GM19463 (cell line): Measurements from ENCODE around the gene CTTNBP2NL.
"Not testable (repeated sequence)": the region's sequence is repeated elsewhere in the genome, so short reads cannot be mapped to it uniquely, and the experiment has no call there.

Experiments used
- ATAC-seq: cut with Tn5 transposase; IDR thresholded peaks from one replicate; pipeline ENCODE4 v1.9.1; 2021; ENCODE audit warnings: mild to moderate bottlenecking, moderate library complexity; ENCODE audit not compliant: unreplicated experiment

Gene CTTNBP2NL

DNA sequence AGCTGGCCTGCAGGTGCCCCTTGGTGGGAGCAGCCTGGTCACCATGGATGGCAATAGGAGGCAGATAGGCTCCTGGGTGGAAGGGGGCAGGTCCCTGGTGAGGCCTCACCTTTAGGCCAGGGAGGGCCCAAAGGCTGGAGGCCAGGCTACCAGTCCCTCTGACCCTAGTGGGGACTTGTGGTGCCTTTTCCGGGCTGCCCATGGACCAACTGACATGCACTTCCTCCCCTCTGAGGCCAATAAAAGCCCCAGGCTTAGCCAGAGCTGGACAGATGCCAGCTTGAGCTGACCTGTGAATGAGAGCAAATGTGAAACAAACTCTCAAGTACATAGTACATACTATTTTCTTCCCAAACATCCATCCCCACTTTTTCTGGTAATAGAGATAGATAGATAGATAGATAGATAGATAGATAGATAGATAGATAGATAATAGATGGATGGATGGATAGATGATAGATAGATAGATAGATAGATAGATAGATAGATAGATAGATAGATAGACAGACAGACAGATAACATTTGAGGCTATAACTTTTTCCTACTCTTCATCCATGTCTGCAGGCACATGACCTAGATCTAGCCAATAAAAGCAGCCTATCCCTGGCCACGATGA, 9.2 kb upstream of the CTTNBP2NL start:
- no peak for ATAC-seq

- ATAC-seq, result no peak
Measured at GRCh38 chr1:112387807-112388206, 8.2 kb upstream of the CTTNBP2NL start.

GRCh38 chr1:112388436-112388835, 7.6 kb upstream of the CTTNBP2NL start:
- no peak for ATAC-seq

DNA sequence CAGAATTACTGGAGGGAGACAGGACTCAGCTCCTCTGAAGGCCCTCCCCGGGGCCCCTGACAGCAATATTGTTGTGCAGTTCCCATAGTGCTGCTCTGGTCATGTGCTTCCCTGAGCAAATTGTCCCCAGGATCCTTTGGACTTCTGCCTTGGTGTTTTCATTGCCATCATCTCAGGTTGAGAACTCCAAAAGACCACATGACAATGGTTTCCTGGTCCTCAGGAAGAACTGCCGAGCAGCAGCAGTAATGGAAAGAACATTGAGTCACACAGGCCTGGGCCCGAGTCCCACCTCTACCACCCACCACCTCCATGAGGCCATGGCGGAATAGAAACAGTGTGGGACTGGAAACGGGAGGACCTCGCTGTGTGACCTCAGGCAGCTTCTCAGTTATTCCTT, 6.3 kb upstream of the CTTNBP2NL start:
- no peak for ATAC-seq

GRCh38 chr1:112390335-112390734, 5.7 kb upstream of the CTTNBP2NL start:
- ATAC-seq, result not testable (repeated sequence)

DNA sequence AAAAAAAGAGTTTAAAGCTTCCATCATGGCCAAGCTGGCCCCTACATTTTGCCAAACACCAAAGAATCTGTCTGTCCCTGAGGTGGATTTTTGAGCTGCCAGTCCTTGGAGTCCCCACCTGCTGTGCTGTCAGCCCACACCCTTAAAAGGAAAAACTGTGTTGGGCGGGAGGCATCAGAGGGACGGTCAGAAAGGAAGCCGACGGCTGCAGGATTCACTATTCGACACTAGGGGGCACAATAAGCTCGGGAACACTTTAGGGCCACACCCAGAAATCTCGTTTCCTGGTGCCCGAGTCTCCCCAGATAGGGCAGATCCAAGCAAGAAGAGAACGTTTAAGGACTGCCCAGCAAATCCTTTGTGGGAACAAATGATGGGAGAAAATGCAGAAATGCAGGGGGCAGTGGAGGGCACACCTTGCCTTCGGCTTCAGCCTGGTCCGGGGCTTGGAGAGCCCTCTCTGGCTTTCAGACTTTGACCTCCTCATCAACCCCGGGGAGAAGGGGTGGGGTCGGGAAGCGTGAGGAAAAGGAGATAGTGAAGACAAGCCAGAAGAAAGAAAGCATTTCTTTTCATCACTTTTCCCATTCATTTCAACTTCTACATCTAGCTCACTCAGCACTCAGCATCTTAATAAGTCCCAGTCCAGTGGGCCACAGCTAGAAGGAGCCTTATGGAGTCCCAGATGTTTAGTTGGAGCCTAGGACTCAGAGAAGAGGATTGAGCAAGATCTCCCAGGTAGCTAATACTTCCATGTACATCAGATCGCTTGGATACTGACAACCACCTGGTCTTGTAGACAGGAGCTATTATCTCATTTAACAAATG, 5.0 kb upstream of the CTTNBP2NL start:
- peak; percentile 58 for ATAC-seq

- no peak for ATAC-seq
Measured at GRCh38 chr1:112391603-112391940, 4.4 kb upstream of the CTTNBP2NL start.

- ATAC-seq, result no peak
Measured at GRCh38 chr1:112393631-112393974, 2.4 kb upstream of the CTTNBP2NL start.

- no peak for ATAC-seq
Measured at GRCh38 chr1:112394743-112395062, 1.3 kb upstream of the CTTNBP2NL start.

GRCh38 chr1:112395256-112395820, 676 bp upstream of the CTTNBP2NL start:
- ATAC-seq, result no peak

DNA sequence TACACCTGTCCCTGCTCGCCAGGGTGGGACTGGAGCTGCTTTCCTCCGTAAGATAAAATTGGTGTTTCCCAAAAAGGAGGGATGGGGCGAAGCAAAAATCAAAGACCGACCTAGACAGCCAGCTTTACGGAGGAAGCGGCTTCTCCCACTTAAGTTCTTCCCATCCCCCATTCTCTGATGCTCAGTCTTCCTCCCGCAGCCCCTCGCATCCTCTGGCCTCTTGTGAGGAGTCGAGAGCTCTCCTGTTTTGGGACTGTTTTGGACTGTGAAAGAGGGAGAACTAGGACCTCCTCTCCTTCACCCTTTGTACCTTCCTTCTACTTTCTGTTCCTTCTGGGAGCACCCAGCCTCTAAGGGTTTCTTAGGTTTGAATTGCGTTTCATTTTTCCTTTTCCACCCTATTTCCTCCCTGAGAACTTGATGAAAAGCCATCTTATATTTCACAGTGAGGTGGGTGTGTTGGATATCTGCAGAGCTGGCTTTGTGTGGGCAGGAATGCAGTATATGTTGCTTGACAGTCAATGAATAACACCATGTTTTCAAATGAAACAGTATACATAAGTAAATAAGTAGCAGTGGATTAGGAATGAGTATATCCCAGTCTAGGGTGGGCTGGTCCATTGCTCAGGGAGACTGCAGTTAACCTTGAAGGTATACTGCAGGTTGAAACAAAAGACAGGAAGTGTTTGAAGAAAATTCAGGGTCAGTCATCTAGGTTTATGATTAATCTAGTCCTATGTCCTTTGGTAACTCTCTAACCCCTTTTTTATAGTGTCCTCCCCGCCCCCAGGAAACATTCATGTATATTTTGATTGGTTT, 848 bp downstream of the CTTNBP2NL start:
- no peak for ATAC-seq

GRCh38 chr1:112397841-112398240, 1.8 kb downstream of the CTTNBP2NL start:
- no peak for ATAC-seq

DNA sequence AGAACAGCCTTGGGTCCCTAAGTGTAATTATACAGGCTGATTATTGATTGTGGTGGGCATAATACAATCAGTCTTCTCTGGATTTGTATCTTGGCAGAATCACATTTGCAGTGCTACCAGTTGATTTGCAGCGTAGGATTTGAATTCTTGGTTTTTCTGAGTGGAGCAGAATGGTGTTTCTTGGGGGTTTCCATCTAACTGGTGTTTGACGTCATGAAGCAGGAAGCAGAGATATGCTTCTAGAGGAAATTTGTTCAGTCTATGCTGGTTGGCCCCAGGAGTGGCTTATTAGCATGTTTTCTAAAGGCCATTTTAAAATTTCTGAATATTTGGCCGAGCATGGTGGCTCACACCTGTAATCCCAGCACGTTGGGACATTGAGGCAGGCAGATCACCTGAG, 3.4 kb downstream of the CTTNBP2NL start:
- ATAC-seq, result peak; percentile 24

DNA sequence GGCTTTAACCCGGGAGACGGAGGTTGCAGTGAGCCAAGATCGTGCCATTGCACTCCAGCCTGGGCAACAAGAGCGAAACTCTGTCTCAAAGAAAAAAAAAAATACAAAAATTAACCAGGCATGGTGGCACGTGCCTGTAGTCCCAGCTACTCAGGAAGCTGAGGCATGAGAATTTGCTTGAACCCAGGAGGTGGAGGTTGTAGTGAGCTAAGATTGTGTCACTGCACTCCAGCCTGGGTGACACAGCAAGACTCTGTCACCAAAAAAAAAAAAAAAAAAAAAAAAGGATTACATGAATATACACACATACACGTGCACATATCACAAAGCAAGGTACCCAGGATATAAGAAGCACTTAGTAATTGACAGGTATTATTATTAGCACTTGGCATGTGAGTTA, 4.7 kb downstream of the CTTNBP2NL start:
- not testable (repeated sequence) for ATAC-seq

DNA sequence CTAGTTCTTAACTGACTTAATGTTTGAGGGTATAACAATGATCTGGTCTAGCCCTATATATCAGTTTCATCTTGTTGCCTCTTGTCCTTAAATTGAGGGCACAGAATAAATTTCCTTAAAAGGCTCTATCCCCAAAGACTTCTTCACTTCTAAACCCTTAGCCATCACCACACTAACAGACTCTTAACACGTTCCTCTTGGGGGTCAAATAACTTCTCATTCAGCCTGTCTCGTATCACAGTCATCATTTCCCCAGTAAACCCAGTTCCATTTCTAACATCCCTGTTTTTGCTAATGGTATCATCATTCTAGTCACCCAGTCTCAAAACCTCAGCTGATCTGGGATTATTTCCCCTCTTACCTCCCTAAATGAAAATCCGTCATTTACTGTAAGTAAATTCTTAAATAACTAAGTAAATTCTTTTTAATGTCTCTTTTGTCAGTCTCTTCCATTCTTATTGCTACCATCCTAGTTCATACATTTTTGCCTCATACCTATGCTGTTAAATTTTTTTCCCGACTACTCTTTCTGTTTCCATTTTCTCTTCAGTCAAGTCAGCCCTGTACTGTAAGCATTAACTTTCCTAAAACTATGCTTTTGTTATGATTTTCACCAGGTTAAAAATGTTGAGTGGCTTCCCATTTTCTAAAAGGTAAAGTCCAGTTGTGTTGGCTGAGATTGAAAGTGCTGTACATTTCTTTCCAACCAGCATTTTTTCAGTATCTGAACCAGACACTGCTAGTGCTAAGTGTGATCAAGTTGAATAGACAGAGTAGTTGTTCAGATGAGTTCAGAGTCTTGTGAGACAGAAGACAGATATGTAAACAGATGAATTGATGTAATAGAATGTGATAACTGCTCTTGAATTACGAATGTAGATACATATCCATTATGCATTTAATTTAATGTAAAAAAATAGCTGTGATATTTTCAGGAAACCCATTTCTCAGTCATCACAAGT, 6.9 kb downstream of the CTTNBP2NL start:
- ATAC-seq, result peak; percentile 67

DNA sequence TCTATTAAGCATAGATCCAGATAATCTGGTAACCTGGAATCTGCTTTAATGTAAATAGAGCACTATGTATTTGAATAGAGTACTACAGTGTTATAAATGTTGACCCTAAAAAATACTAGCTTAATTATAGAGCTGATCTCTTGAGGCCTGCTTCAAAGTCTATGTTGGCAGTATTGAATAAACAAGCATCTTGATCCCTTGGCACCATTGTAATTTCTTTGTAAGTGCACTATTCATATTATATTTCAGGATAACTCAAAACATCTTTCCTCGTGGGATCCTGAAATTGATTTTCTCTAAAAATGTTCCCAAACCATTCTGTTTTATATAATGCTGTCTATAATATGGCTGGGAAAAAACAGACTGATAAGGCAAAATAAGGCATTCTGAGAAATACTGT, 10.8 kb downstream of the CTTNBP2NL start:
- no peak for ATAC-seq

DNA sequence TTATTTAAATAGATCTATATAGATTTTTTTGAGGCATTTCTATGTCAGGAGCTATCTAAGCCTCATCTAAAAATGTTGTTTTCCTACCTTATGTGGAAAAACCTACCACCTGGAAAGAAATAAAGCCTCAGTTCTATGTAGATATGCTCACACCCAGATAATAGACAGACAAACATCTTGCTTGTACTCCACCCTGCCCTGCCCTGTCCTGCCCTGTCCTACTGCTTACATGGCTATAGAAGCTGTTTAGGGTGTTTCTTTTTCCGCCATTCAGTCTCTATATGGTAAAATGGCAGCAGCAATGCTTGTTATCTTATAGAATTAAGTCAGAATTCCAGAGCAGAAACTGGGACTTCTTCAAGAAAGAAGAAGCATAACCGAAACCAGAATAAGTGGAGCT, 13.4 kb downstream of the CTTNBP2NL start:
- no peak for ATAC-seq

- no peak for ATAC-seq
Measured at GRCh38 chr1:112410673-112411072, 14.7 kb downstream of the CTTNBP2NL start.

- no peak for ATAC-seq
Measured at GRCh38 chr1:112417271-112417670, 21.3 kb downstream of the CTTNBP2NL start.

DNA sequence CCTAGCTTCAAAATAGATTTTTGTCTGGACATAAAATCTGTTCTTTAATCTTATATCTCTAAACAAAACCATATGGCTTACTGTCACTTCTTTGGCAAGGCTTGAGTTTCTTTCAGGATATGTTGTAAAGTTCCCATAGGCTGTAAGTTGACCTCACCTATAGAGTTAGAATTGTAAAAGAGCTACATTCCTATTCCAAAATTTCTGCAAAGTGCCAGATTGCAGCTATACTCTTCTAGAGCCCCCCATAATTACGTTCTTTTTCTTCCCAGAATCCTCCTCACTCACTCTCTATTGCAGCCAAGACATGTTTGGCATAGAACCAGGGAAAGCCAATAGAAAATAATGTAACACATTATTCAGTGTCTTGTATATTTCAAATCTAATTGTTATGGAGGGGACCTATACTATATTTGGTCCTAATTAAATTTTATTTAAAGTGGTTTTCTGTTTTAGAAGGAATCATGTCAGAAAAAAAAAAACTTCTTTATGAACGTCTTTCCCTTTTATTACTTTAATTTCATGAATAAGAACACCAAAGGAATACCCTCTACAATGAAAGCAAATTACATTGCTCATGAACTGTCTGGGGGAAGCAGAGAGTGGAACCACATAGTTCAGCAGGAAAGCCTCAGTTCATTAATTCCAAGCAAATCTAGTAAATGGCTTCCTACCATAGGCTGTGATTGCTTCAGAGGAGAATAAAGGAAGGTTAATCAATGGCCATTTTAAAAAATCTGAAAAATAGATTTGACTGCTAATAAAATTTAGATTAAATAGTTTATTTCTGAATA, 22.3 kb downstream of the CTTNBP2NL start:
- no peak for ATAC-seq
